ENCODE data around the gene RAD51AP1. TPM values are rescaled to one million over a fixed set of nuclear protein-coding genes. Genes with fewer than 3 reads are reported as not detected.

Gene RAD51AP1
- total and polyA plus RNA-seq, 2 donors (not counting 3 experiments of a cell fraction or from before 2014, with no cell fraction given): 9.0 to 23.1 TPM

- ChIA-PET CTCF (no interaction called here), POLR2A (no interaction called here)
- TF ChIP-seq, protein P1, sequence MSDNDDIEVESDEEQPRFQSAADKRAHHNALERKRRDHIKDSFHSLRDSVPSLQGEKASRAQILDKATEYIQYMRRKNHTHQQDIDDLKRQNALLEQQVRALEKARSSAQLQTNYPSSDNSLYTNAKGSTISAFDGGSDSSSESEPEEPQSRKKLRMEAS (IDR thresholded peaks at IDR 0.05; ENCODE audit: insufficient read depth, insufficient read length): no peak
- no peak for TF ChIP-seq MYC (IDR thresholded peaks at IDR 0.05; ENCODE audit: low read depth, low read length)
- Histone ChIP-seq H3K4me3 (replicated peaks in 1 of 3; ENCODE audit: insufficient read depth in 1 of 3, low read depth in 1 of 3, low read length in 3 of 3) (no peak overlapping the region), H3K9ac (replicated peaks; ENCODE audit: extremely low read depth, insufficient read depth, low read length) (no peak overlapping the region), H3K36me3 (ENCODE audit: control insufficient read depth in 2 of 2, extremely low read depth in 1 of 2, insufficient read depth in 2 of 2, low read length in 2 of 2) (no peaks in the 10 kb centered on the region), H3K9me1 (replicated peaks; ENCODE audit: control insufficient read depth, extremely low read depth, insufficient read depth, low read length) (no peaks in the 10 kb centered on the region), H2AFZ (ENCODE audit: low read depth, low read length) (no peak overlapping the region), H3K9me3 (replicated peaks; ENCODE audit: control insufficient read depth, insufficient read depth, low read length) (no peaks in the 10 kb centered on the region), H3K4me2 (ENCODE audit: insufficient read depth, low read length) (no peak overlapping the region), H3K27ac (ENCODE audit: insufficient read depth, low read depth, low read length) (no peak overlapping the region), H4K20me1 (replicated peaks; ENCODE audit: control insufficient read depth, extremely low read depth, insufficient read depth, low read length) (no peaks in the 10 kb centered on the region), H3K79me2 (ENCODE audit: control insufficient read depth, insufficient read depth, low read length) (no peaks in the 10 kb centered on the region), H3K4me1 (ENCODE audit: control insufficient read depth, extremely low read depth, insufficient read depth, low read length) (peaks cover 7% of the 10 kb centered on the region), H3K27me3 (ENCODE audit: control insufficient read depth in 2 of 2, insufficient read depth in 2 of 2, low read length in 2 of 2) (peaks cover 3 to 4% of the 10 kb centered on the region in 2 experiments)
- intact Hi-C loops (cut with micrococcal nuclease): no loop called here
- no peak for DNase-seq (ENCODE audit: low read depth, low spot score)
- FAIRE-seq: no peak
- dilution Hi-C loops (cut with MboI; ENCODE audit: extremely low pct_ligation_motif_present, low sequenced_read_pairs): no loop called here
- no TSS peak for BruUV-seq (replicated peaks)
Observed at GRCh38 chr12:4584896-4585295, 46.2 kb downstream of the RAD51AP1 start.

GRCh38 chr12:4586500-4586899 lies 47.8 kb downstream of the RAD51AP1 start:
- CTCF ChIA-PET: interaction anchor here (0.8 kb wide), 1 partner anchor 172 kb away, joined by 3 read pairs; no protein-coding TSS in a partner anchor
- TF ChIP-seq GATA2 (IDR thresholded peaks at IDR 0.05; ENCODE audit: insufficient read depth, insufficient read length, low read depth, low read length): no peak
- no peak for TF ChIP-seq POLR2AphosphoS5 (IDR thresholded peaks at IDR 0.05; ENCODE audit: insufficient read depth, low read depth, low read length)
- no peak for TF ChIP-seq MYC (IDR thresholded peaks at IDR 0.05; ENCODE audit: low read depth, low read length)
- TF ChIP-seq POLR2A (IDR thresholded peaks at IDR 0.05; ENCODE audit: low read depth, low read length): no peak
- TF ChIP-seq, protein P1 (IDR thresholded peaks at IDR 0.05; ENCODE audit: insufficient read depth, insufficient read length): no peak
- TF ChIP-seq CTCF (IDR thresholded peaks at IDR 0.05; ENCODE audit: extremely low read depth in 1 of 2, insufficient read depth in 1 of 2, low read depth in 1 of 2, low read length in 2 of 2): no peak
- dilution Hi-C loops (cut with MboI; ENCODE audit: extremely low pct_ligation_motif_present, low sequenced_read_pairs): no loop called here

More at GRCh38 chr12:4586500-4586899, 47.8 kb downstream of the RAD51AP1 start:
- POLR2A ChIA-PET: no interaction called here
- Histone ChIP-seq H3K36me3 (ENCODE audit: control insufficient read depth in 2 of 2, extremely low read depth in 1 of 2, insufficient read depth in 2 of 2, low read length in 2 of 2) (no peaks in the 10 kb centered on the region), H3K9me1 (replicated peaks; ENCODE audit: control insufficient read depth, extremely low read depth, insufficient read depth, low read length) (no peaks in the 10 kb centered on the region), H3K79me2 (ENCODE audit: control insufficient read depth, insufficient read depth, low read length) (no peaks in the 10 kb centered on the region), H3K27me3 (ENCODE audit: control insufficient read depth in 2 of 2, insufficient read depth in 2 of 2, low read length in 2 of 2) (peaks cover 4 to 7% of the 10 kb centered on the region in 2 experiments), H3K4me1 (ENCODE audit: control insufficient read depth, extremely low read depth, insufficient read depth, low read length) (no peaks in the 10 kb centered on the region), H4K20me1 (replicated peaks; ENCODE audit: control insufficient read depth, extremely low read depth, insufficient read depth, low read length) (no peaks in the 10 kb centered on the region), H2AFZ (ENCODE audit: low read depth, low read length) (no peak overlapping the region), H3K9me3 (replicated peaks; ENCODE audit: control insufficient read depth, insufficient read depth, low read length) (no peaks in the 10 kb centered on the region), H3K4me2 (ENCODE audit: insufficient read depth, low read length) (no peak overlapping the region), H3K4me3 (replicated peaks in 1 of 3; ENCODE audit: insufficient read depth in 1 of 3, low read depth in 1 of 3, low read length in 3 of 3) (no peak overlapping the region), H3K27ac (ENCODE audit: insufficient read depth, low read depth, low read length) (no peak overlapping the region), H3K9ac (replicated peaks; ENCODE audit: extremely low read depth, insufficient read depth, low read length) (no peak overlapping the region)
- FAIRE-seq (no peak), DNase-seq (ENCODE audit: low read depth, low spot score) (no peak)
- BruUV-seq (replicated peaks): no TSS peak
- intact Hi-C loops (cut with micrococcal nuclease): no loop called here

Measured in endothelial cell of umbilical vein (primary cell).